ENCODE measurements around the gene INSC.

Gene INSC

DNA sequence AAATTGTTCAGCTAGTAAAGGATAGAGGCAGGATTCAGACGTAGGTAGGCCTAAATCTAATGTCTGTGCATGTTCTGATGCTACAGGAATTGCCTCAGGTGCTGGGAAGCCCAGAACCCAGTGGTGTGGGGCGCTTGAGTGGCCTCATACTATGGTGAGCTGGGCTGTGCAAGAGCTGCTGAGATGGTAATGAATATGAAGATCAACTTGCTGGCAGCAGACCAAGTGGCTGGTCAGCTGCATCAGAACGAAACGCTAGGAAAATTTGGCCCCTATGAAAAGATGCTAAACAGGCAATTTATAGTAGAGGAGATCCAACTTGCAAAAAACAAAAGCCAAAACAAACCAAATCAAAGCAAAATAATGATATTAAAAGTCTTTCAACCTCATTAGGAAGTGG, 102.7 kb downstream of the INSC start:
- no peak for DNase-seq (ENCODE audit: low spot score)

DNA sequence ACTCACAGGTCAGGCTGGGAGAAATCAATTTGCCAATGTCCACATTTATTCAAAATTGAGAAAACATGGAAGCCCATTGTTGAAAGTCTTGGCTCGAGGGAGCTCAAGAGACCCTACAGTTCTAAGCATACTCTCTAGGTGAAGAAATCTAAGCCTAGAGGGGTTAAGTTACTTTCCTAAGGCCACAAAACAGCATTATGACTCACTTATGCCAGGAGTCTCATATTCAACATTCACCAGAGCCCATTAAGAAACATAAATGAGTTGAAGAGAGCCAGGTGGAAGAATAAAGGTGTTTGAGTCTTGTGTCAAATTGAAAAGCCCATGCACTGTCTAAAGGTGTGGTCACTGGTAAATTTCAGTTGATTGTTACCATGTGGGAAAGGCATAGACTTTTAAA, 108.1 kb downstream of the INSC start:
- no peak for DNase-seq (ENCODE audit: low spot score)

DNA sequence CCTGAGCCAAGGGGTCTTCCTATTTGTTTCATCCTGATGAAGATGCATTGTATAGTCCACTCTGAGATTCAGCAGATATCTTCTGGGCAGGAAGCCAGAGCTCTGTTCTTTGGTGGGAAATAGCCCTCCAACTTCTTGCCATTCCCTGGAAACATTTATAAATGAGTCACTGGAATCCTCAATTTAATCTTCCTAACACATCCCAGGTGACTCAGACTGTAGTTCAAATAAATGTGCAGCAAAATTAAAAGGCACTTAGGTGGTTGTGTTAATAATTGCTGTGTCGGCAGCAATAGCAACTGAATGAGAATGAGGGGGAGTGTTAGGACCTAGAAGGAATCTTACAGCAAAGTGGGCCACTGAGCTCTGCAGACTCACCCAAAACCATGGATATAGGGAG, 108.6 kb downstream of the INSC start:
- DNase-seq (ENCODE audit: low spot score) = no peak

DNA sequence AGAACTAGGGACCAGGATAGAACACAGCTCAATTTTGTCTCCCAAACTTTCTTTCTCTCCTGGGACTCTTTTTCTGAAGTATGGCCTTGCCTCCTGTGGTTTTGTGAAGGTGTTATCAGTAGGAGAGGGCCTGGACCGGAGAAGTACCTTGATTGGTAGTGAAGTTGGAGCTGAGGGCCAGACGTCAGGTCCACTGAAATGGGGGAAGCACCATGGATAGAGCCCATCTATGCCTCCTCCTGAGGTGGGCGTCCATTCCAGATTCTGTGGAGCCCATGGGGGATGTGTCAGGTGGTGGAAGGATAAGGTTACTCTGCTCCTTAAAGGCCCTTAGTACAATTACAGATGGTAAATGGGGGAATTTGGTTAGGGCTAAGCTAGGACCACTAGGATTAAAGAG, 109.7 kb downstream of the INSC start:
- DNase-seq (ENCODE audit: low spot score) = no peak

DNA sequence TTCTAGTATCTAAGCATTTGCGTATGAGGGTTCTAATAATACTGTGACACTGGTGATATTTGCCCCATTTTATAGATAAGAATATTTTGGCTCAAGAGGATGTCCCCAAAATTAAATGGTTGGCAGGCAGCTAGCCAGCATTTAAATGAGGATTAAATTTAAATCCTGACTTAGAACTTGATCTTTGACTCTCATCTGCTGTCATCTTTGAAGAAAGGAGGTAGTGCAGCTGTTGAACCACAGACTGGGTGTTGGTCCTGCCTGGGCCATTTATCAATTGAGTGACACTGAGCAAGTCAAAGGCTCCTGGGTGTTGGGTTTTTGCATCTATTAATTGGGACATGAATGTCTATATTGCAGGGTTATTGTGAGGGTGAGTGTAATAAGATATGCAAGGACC, 112.3 kb downstream of the INSC start:
- DNase-seq (ENCODE audit: low spot score) = no peak

DNA sequence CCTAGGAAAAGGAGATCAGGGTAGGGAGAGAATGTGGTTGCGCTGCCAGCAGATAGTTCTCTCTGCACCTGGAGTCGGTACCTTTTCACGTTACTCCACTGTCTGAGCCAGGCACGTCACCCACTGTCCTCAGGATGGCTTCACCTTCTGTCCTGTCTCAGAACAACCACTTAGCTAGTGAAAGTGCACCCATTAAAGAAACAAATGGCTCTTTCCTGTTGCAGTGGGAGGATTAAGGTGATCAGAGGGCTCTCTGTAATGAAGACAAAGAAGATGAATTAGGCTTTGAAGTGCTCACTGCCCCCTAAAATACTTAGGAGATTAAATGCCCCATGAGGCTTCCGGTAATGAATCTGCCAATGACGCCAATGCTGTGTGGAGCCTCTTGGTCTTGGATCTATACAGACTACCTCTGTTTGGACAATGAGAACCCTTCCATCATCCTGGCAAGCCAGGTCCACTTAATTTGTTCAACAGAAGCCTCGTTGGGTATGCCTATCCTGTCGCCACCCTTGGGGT, 113.7 kb downstream of the INSC start:
- DNase-seq (ENCODE audit: low spot score) = no peak

DNA sequence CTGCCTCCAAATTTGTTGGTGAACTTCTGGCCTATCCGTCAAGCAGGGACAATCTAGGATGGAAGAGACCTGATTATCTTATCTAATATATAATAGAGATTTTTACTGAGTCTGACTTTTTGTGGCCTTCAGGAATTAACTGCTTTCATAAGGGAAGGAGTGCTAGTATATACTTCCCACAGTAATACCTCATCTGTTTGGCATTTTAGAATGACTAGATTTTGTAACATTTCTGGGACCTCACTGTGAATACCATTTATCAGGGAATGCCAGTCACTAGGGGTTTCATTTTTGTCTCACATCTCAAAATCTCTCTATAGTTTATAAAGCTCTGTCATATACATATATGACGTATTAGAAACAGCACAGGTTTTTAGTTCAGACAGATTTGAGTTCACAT, 114.3 kb downstream of the INSC start:
- no peak for DNase-seq (ENCODE audit: low spot score)

DNA sequence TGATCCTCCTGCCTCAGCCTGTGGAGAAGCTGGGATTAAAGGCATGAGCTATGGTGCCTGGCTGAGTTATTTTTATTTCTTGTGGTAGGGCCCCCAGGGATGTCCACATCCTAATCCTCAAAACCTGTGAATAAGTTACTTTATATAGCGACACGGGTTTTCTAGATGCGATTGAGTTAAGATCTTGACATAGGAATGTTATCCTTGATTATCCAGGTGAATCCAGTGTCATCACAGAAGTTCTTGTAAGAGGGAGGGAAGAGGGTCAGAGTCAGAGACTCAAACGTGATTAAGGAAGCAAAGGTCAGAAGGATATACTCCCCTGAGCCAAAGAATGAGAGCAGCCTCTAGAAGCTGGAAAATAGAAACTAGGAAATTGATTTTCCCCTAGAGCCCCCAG, 117.8 kb downstream of the INSC start:
- no peak for DNase-seq (ENCODE audit: low spot score)

DNA sequence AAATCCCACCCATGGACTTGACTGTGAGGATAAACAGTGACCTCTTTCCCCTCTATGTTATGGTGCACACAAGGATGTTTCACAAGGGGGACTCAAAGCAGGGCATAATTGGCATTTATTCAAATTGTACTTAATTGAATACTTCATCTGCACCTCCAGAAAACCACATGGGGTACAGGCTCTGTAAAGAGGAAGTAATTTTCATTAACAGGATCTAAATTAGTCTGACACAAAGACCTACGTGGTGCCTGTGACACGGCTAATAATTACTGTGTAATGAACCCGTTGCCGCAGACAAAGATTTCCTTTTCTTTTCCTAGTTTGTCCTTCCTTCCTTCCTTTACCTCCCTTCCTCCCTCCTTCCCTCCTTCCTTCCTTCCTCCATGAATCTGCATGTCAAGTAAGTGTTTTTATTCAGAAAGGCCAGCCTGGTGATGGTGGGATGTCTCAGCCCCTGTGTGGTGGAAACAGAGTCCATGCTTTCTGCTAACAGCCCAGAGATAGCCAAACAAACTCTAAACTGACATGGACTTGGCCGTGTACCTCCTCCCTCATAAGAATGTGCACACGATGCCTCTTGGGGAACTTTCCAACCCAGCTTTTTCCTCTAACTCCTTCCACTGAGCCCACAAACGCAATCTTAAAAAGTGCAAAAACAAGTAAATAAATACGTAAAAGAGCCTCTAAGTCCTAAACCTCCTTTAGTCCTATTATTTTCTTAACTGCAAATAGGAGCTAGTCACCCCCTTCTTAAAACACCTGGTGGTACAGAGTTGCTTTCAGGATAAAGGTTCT, 118.8 kb downstream of the INSC start:
- DNase-seq (ENCODE audit: low spot score) = no peak

DNA sequence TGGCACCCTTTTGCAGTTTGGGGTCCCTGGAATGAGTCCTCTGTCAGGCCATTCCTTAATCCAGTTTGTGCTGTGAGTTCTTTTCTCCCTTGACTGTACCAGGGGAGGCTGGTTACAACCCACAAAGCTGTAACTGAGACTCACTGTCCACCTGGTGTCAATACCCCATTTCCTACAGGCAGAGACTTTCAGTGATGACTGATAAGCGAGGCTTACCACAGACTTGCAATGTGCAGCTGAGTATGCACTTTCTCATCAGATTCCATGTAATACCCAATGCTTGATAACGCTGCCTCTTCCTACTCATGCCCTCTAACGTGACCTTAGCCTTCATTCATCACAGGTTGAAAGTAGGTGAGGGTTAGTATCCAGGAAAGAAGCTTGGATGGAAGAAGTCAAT, 120.1 kb downstream of the INSC start:
- DNase-seq (ENCODE audit: low spot score) = no peak

DNA sequence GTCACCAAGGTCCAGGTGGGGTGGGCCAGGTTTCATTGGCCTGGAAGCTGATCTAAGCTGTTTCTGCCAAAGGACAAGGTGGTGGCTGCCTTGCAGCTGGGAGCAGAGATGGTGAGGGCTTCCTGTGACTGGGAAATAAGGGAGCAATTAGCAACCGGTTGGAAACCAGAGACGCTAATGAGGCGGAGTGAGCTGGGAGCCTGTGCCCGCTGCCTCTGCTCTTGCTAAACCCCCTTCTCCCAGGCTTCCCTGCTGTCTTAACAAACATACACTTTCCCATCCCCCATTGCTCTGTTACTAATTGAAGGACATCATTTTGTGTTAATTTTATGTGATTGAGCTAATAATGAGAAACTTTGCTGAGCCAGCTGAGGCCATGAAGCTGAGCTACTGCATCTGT, 121.8 kb downstream of the INSC start:
- DNase-seq (ENCODE audit: low spot score) = no peak

DNA sequence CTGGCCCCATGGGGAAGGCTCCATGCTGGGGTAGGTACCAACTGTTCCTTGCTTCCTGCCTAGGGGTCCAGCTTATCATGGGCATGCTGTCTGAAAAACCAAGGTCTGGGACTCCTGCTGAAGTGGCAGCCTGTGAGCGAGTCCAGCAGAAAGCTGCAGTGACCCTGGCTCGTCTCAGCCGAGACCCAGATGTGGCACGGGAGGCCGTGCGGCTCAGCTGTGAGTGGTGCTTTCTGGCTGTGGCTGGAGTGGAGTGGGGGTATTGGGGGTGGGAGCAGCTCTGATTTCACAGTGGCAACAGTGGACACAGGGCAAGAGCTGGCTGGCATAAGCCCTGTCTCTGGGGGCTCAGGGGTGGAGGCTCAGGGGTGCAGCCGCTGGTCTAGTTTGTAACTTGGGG, 124.1 kb downstream of the INSC start:
- no peak for DNase-seq (ENCODE audit: low spot score)

DNA sequence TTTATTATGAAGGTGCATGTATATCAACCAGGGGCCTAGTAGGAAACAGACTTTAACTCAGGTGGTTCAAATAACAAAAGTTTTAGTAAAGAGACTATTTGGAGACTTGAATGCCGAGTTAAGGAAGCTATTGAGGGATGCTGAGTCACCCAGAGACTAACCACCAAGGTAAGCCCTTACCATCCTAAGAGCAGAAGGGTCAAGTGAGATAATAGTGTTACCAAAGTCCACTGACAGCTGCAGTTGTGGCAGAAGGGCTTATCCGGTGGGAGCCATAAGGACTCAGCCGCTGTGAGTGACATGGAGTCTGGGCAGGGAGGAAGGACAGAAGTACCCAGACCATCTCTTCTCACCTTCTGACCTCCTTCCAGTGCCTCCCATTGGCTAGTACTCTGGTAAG, 134.0 kb downstream of the INSC start:
- no peak for DNase-seq (ENCODE audit: low spot score)

DNA sequence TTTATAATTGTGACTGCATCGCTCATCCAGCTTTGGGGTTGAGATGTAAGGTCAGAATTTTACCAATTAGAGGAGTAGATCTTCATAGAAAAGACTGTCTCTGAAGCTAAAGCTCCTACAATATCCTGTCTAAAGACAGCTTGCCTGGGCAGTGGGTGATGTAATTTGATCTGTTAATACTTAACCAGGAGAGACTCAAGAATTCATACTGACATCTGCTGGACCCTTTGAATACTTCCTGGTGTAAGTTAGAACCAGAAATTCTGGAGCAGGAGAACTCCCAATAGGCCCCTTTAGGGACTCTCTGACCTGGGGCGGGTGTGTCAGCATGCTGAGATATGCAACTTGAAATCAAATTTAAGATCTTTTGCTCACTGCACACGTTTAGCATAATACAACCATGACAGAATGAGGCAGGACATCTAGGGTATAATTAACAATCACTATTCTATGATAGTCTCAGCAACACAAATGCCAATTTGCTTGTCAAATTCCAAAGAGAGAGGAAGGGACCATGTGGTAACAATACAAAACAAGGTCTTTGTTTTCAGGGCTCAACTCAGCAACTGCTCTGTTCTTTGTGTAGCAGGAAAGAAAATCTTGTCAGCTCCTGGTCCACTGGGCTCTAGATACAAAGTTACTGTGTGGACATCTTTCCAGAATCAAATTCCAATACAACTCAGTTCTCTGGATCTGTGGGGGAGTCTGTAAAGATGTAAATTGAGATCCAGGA, 143.9 kb downstream of the INSC start:
- no peak for DNase-seq (ENCODE audit: low spot score)

DNA sequence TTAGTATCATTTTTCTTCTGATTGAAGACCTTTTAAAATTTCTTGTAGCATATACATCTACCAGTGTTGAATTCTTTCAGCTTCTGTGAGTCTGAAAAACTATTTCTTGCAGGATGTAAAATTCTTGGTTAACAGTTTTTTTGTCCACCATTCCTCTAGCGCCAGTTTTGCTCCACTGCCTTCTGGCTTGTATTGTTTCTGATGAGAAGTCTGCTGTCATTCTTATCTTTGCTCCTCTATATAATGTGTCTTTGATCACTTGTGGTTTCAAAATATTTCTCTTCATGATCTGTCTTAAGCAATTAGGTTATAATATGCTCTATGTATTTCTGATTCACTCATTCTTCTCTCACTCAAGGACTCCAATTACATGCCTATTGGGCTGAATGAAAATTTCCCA, 152.3 kb downstream of the INSC start:
- no peak for DNase-seq (ENCODE audit: low spot score)

DNA sequence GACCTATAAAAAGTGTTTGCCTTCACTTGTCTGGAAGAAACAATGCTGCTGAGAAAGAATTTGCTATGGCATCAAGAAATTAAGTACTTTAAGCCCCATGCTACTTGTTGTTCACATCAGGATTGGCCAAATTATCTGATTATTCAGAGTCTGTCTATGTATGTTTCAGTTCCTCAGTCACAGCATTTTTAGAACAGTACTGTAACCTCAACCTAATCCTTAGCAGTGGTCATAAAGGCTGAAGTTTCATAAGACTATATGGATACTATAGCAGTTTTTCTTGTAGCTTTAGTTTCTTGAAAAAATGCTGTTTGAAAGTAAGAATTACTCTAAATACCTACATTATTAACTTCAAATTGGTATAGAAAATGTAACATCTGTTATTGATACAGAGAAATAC, 153.9 kb downstream of the INSC start:
- no peak for DNase-seq (ENCODE audit: low spot score)

DNA sequence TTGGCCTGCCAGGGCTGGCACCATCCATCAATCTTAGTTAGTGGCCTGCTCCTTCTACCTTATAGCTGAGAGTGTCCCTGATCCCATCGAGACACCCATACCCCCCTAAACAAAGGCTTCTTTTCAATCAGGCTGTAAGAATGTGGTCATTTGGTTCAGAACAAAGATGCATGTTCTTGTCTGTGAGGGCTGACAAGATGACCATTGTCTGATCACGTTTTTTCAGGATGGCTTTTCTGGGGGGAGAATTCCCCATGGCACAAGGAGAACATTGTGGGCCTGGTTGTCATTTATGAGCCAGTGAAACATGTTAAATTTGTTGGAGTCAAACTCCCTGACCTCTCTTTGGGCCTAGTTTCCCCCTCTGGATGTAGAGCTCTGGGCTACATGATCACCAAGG, 160.4 kb downstream of the INSC start:
- no peak for DNase-seq (ENCODE audit: low spot score)

DNA sequence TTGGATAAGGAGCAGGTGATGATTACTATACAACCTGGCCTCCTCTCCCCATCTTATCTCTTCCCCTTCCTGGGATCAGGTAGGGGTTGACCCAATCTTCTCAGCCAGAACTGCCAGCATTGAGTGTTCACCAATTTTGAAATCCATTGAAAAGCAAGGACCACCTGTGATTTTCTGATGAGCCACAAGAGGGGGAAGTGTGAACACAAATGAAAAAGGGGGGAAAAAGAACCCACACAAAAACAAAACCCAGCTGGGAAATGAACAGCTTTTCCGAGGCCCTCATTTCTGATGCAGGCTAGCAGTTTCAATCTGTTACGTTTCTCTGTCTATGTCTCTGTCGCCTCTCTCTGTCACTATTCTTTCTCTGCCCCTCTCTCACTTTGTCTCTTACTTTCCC, 161.9 kb downstream of the INSC start:
- DNase-seq (ENCODE audit: low spot score) = no peak

DNA sequence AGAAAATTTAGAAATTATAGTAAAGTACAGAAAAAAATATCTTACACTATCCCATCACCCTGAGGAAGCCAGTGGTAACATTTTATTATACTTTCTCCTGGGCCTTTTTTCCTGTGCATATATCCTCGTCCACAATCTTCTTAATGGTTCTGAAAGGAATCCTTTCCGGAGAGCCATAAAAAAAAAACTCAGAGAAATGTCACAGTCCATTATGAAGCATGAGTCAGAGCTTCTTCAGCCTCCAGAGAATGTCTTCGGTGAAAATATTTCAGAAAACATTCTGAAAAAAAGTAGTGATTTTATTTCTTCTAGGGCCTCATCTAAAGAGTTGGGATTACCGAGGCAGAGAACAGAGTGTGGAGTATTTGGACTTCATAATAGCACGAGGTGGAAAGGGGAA, 163.4 kb downstream of the INSC start:
- DNase-seq (ENCODE audit: low spot score) = no peak

DNA sequence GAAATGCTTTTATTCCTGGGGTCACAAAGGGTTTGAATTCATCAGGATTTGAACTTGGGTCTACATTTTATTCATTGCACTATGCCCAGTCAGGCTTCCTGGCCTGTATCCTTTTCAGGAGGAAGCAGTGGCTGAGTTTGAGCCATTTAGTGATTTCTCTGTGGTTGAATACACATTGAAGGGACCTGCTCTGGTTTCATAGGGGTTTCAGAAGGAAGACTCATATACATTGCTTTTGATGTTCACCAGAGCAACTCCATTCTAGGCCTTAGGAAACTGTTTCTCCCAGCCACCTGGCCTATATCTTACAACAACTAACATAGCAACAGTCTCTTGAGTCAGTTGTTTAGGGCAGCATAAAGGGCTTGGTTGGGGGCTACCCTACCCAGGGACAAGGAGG, 165.7 kb downstream of the INSC start:
- DNase-seq (ENCODE audit: low spot score) = no peak

DNA sequence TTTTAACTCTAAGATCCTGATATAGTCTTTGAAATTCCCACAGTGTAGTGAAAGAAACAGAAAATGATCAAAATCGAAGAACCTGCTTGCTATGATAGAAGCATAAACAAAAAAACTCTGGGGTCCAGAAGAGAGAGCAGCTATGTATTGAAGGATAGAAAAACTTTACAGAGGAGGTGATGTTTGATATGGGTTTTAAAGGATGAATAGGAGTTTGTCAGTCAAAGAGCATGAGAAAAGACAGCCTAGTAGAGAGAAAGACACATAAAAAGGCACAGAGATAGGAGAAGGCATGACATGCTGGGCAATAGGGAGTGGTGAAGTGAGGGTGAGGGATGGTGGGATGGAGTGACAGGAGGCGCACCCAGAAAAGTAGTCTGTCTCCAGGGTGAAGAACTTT, 168.0 kb downstream of the INSC start:
- DNase-seq (ENCODE audit: low spot score) = no peak

DNA sequence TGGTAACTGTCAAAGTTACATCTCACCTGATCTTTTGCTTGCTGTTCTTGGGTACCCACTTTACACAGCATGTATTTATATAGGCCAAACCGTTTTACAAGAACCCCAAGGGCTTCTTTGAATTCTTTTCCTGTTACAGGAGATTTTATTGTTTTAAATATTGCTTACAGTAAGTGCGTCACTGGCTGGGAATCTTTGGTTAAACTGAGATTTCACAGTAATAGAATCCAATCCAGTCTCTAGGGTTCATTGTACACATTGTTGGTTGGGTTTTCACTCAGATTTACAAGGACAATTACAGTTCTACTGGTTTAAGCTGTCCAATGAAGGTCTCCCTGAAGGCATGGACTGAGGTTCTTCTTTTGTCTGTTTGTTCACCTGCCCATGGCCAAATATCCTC, 171.7 kb downstream of the INSC start:
- no peak for DNase-seq (ENCODE audit: low spot score)

DNA sequence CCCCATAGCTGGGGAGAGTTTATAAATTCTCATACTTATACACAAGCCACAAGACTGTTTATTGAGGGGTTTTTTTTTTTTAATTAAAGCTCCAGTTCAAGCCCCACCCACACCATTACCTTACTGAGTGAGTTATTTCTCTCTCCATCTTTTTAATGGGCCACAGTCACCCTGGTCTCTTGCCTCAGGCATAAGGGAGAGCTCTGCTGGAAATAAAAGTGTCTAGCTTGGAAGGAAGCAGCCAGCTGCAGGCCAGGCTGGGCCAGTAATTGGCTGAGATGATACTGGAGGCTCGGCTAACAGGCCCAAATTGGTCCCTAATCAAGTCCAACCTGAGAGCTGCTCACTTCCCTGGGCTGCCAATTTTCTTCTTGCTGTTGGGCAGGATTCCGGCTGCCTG, 174.1 kb downstream of the INSC start:
- no peak for DNase-seq (ENCODE audit: low spot score)

DNA sequence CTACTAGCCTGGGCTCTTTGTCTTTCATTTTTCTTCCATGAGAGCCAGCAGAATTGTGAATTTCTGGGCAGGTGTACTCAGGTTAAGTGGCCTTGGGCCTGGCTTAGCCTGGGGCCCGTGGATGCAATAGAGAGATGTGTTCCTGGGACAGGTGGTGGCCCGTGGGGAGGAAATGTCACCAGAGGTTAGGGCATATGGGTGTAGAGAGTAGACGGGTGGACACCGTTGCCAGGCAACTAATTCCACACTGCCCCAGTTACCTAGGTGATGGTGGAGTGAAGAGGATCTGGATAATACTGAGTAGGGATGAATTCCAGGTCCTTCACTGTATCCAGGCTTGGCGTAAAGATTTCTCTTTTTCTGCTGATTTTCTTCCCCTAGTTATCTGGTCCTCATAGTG, 175.0 kb downstream of the INSC start:
- DNase-seq (ENCODE audit: low spot score) = no peak

Measured in CD4-positive, alpha-beta T cell treated with Interleukin-2 at 100 ng/mL for 4 hours (primary cell).